A204.1 (cell line): Measurements from ENCODE around the gene FAM98C.

Source experiments
- FAIRE-seq: peaks from 2 replicates; lab custom pipeline; 2012; peaks lifted over from hg19 to GRCh38; lab: Jason Lieb, UNC

FAM98C gene

DNA sequence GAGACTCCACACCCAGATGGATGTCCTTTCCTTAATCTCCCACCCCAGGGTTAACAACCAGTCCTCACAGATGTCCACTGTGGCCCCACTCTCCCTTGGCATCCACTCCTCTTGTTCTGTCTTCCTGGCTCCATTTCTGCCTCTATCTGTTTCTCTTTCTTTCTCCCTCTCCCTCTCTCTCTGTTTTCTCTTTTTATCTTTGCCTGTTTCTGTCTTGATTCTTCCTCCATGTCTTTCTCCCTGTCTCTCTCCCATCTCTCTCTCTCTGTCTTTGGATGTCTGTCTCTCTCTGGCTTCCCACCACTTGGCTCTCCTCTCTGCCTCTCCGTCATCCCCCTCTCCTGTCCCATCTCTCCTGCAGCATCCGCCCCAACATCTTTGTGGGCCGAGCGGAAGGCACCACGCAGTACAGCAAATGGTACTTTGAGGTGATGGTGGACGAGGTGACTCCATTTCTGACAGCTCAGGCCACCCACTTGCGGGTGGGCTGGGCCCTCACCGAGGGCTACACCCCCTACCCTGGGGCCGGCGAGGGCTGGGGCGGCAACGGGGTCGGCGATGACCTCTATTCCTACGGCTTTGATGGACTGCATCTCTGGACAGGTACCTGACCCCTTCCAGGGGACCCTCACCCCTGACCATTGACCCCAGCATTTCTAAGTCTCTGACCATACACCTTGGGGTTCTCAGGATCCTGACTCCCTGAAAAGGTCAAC is 55.0 kb downstream of the FAM98C start:
- FAIRE-seq = no peak
